Neural cell (in vitro differentiated cells): Measurements from ENCODE around the gene ZCCHC14. TPM values are rescaled to one million over a fixed set of nuclear protein-coding genes. Genes with fewer than 3 reads are reported as not detected.

ENCODE experiments used
- H2AFZ ChIP-seq: fragments of 200-600, 300-800 bp; sonication (generic), shearing (Covaris generic); 2 replicates; pipeline ENCODE4 v1.6.0; 2014; ENCODE audit warnings: low read depth, mild to moderate bottlenecking, antibody characterized with exemption, low read length, moderate library complexity
- H3F3A ChIP-seq: fragments of 200-600 bp; shearing (Covaris generic); 2 replicates; pipeline ENCODE4 v1.6.1; 2016; ENCODE audit warnings: mild to moderate bottlenecking, moderate library complexity, mixed read lengths, antibody characterized with exemption, low read length; ENCODE audit not compliant: insufficient read depth, poor library complexity, severe bottlenecking
- H3K27ac ChIP-seq: fragments of 200-600, 300-800 bp; sonication (generic), shearing (Covaris generic); 2 replicates; pipeline ENCODE4 v1.5.1; 2014; ENCODE audit warnings: mild to moderate bottlenecking, low read length, moderate library complexity
- H3K27me3 ChIP-seq: fragments of 300-800, 200-600 bp; sonication (generic), shearing (Covaris generic); 2 replicates; pipeline ENCODE4 v1.6.0; 2014; ENCODE audit warnings: mild to moderate bottlenecking, low read depth, low read length, moderate library complexity; ENCODE audit not compliant: insufficient read depth
- H3K36me3 ChIP-seq: fragments of 300-800, 200-600 bp; sonication (generic), shearing (Covaris generic); 2 replicates; pipeline ENCODE4 v1.5.1; 2014; ENCODE audit warnings: mild to moderate bottlenecking, antibody characterized with exemption, low read length, moderate library complexity; ENCODE audit not compliant: insufficient read depth
- H3K4me2 ChIP-seq: fragments of 300-800, 200-600 bp; sonication (generic), shearing (Covaris generic); 2 replicates; pipeline ENCODE4 v1.6.0; 2014; ENCODE audit warnings: mild to moderate bottlenecking, low read length
- H3K4me3 ChIP-seq: fragments of 300-800, 200-600 bp; sonication (generic), shearing (Covaris generic); 2 replicates; pipeline ENCODE4 v1.5.1; 2014; ENCODE audit warnings: mild to moderate bottlenecking, low read length, moderate library complexity
- H3K79me2 ChIP-seq: fragments of 200-600 bp; shearing (Covaris generic); replicated peaks from 2 replicates; pipeline ENCODE4 v1.6.0; 2014; ENCODE audit warnings: mild to moderate bottlenecking, low read length, moderate library complexity; ENCODE audit not compliant: insufficient read depth
- H3K9ac ChIP-seq: fragments of 300-800, 200-600 bp; sonication (generic), shearing (Covaris generic); 2 replicates; pipeline ENCODE4 v1.6.1; 2016; ENCODE audit warnings: mild to moderate bottlenecking, low read length, mixed read lengths
- H3K9me2 ChIP-seq: fragments of 200-600 bp; shearing (Covaris generic); 2 replicates; pipeline ENCODE4 v1.6.1; 2016; ENCODE audit warnings: mild to moderate bottlenecking, low read length, mixed read lengths; ENCODE audit not compliant: insufficient read depth
- H3K9me3 ChIP-seq: fragments of 200-600, 300-800 bp; sonication (generic), shearing (Covaris generic); 2 replicates; pipeline ENCODE4 v1.6.1; 2016; ENCODE audit warnings: mild to moderate bottlenecking, mixed run types, low read length, moderate library complexity, mixed read lengths
- H4K20me1 ChIP-seq: fragments of 200-600 bp; shearing (Covaris generic); 2 replicates; pipeline ENCODE4 v1.6.1; 2016; ENCODE audit warnings: mild to moderate bottlenecking, mixed run types; ENCODE audit not compliant: insufficient read depth
- EP300 ChIP-seq: fragments of 450-650 bp; conservative IDR thresholded peaks from 2 replicates; pipeline ENCODE4 v1.6.1; 2014; ENCODE audit warnings: antibody characterized with exemption, mild to moderate bottlenecking, moderate library complexity; ENCODE audit not compliant: poor library complexity, severe bottlenecking
- EZH2 ChIP-seq: fragments of 200-600, 300-800 bp; shearing (Covaris generic), sonication (generic); IDR thresholded peaks from 2 replicates; pipeline ENCODE4 v1.6.1; 2014; ENCODE audit warnings: antibody characterized with exemption, low read length, borderline replicate concordance, mild to moderate bottlenecking; ENCODE audit not compliant: insufficient read depth, poor library complexity, severe bottlenecking
- MXI1 ChIP-seq: fragments of 450-650 bp; conservative IDR thresholded peaks from 2 replicates; pipeline ENCODE4 v1.6.1; 2014; ENCODE audit warnings: antibody characterized with exemption, mild to moderate bottlenecking; ENCODE audit not compliant: poor library complexity, severe bottlenecking
- POLR2AphosphoS5 ChIP-seq: IDR thresholded peaks from 2 replicates; pipeline ENCODE4 v1.6.1; 2012
- RAD21 ChIP-seq: fragments of 450-650 bp; conservative IDR thresholded peaks from 2 replicates; pipeline ENCODE4 v1.6.1; 2014; ENCODE audit warnings: antibody characterized with exemption, mild to moderate bottlenecking, moderate library complexity
- SMC3 ChIP-seq: fragments of 450-650 bp; conservative IDR thresholded peaks from 2 replicates; pipeline ENCODE4 v1.6.1; 2014; ENCODE audit warnings: antibody characterized with exemption, mild to moderate bottlenecking, moderate library complexity; ENCODE audit not compliant: poor library complexity
- TAF1 ChIP-seq: IDR thresholded peaks from 2 replicates; pipeline ENCODE4 v1.6.1; 2012; ENCODE audit warnings: low read depth
- polyA plus RNA-seq: library from polyadenylated mRNA; depleted of rRNA; stranded (reverse); fragments of >200 nt; gene quantifications from 2 replicates; pipeline ENCODE4 v1.2.3, GENCODE V29; 2014
- TF ChIP-seq, protein P1 (sequence below): fragments of 450-650 bp; IDR thresholded peaks from 2 replicates; pipeline ENCODE4 v1.5.1; 2014; ENCODE audit warnings: antibody characterized with exemption, mild to moderate bottlenecking, moderate library complexity; ENCODE audit not compliant: poor library complexity, severe bottlenecking
- TF ChIP-seq, protein P2 (sequence below): IDR thresholded peaks from 2 replicates; pipeline ENCODE4 v1.6.1; 2012; ENCODE audit warnings: borderline replicate concordance

The ZCCHC14 gene
- polyA plus RNA-seq, 1 donor from 2014 or later, result 22.1 TPM

DNA sequence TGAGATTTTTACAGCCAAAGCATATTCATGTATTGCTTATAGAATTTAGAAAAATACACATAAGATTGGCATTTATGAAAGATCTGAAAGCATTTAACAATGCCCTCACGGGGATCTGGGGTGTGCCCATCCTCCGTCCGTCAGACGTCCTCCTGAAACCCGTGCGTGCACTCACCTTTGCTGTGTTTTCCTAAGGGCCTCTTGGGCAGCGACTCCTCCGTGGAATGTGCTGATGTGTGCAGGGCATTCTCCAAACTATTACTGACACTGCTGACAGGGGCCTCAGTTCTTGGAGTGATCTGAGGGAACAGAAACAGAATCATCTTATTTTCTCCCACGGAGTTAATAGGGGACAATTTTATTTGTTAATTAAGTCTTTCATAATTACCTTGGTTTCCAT is 33.0 kb downstream of the ZCCHC14 start:
- no peaks in the 10 kb centered on the region for H3F3A ChIP-seq
- H3K9ac ChIP-seq, result no peak overlapping the region
- H3K79me2 ChIP-seq, result peaks cover 16% of the 10 kb centered on the region
- H3K4me2 ChIP-seq, result no peak overlapping the region
- no peak overlapping the region for H2AFZ ChIP-seq
- TF ChIP-seq MXI1 (no peak), EZH2 (no peak), RAD21 (no peak), EP300 (no peak), TAF1 (no peak), POLR2AphosphoS5 (no peak), SMC3 (no peak)
- TF ChIP-seq, protein P1, sequence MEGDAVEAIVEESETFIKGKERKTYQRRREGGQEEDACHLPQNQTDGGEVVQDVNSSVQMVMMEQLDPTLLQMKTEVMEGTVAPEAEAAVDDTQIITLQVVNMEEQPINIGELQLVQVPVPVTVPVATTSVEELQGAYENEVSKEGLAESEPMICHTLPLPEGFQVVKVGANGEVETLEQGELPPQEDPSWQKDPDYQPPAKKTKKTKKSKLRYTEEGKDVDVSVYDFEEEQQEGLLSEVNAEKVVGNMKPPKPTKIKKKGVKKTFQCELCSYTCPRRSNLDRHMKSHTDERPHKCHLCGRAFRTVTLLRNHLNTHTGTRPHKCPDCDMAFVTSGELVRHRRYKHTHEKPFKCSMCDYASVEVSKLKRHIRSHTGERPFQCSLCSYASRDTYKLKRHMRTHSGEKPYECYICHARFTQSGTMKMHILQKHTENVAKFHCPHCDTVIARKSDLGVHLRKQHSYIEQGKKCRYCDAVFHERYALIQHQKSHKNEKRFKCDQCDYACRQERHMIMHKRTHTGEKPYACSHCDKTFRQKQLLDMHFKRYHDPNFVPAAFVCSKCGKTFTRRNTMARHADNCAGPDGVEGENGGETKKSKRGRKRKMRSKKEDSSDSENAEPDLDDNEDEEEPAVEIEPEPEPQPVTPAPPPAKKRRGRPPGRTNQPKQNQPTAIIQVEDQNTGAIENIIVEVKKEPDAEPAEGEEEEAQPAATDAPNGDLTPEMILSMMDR, result no peak
- TF ChIP-seq, protein P2, sequence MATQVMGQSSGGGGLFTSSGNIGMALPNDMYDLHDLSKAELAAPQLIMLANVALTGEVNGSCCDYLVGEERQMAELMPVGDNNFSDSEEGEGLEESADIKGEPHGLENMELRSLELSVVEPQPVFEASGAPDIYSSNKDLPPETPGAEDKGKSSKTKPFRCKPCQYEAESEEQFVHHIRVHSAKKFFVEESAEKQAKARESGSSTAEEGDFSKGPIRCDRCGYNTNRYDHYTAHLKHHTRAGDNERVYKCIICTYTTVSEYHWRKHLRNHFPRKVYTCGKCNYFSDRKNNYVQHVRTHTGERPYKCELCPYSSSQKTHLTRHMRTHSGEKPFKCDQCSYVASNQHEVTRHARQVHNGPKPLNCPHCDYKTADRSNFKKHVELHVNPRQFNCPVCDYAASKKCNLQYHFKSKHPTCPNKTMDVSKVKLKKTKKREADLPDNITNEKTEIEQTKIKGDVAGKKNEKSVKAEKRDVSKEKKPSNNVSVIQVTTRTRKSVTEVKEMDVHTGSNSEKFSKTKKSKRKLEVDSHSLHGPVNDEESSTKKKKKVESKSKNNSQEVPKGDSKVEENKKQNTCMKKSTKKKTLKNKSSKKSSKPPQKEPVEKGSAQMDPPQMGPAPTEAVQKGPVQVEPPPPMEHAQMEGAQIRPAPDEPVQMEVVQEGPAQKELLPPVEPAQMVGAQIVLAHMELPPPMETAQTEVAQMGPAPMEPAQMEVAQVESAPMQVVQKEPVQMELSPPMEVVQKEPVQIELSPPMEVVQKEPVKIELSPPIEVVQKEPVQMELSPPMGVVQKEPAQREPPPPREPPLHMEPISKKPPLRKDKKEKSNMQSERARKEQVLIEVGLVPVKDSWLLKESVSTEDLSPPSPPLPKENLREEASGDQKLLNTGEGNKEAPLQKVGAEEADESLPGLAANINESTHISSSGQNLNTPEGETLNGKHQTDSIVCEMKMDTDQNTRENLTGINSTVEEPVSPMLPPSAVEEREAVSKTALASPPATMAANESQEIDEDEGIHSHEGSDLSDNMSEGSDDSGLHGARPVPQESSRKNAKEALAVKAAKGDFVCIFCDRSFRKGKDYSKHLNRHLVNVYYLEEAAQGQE, result no peak
- H3K4me3 ChIP-seq, result no peak overlapping the region
- no peaks in the 10 kb centered on the region for H3K9me3 ChIP-seq
- peaks cover 9% of the 10 kb centered on the region for H4K20me1 ChIP-seq
- no peaks in the 10 kb centered on the region for H3K9me2 ChIP-seq
- no peaks in the 10 kb centered on the region for H3K27me3 ChIP-seq
- no peaks in the 10 kb centered on the region for H3K36me3 ChIP-seq
- no peak overlapping the region for H3K27ac ChIP-seq

DNA sequence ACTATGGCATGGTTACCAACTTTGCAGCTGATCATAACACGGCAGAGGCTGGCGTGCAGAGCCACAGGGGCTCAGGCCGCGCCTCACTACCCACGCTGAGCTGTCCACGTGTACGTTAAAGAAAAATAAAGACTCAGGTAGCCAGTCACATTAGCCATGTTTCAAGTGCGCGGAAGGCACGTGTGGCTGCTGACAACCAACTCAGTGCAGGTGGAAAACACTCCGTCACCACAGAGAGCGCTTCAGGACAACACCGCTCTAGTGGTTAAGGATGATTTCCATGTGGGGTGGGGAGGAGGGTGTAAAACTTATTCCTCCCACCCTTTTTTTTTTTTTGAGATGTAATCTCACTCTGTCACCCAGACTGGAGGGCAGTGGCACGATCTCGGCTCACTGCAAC is 33.8 kb downstream of the ZCCHC14 start:
- Histone ChIP-seq H3K9me3 (no peaks in the 10 kb centered on the region), H3K36me3 (no peaks in the 10 kb centered on the region), H3K27me3 (no peaks in the 10 kb centered on the region), H3K9ac (no peak overlapping the region), H2AFZ (no peak overlapping the region), H4K20me1 (peaks cover 9% of the 10 kb centered on the region), H3K27ac (no peak overlapping the region), H3K4me2 (no peak overlapping the region), H3K4me3 (no peak overlapping the region), H3K79me2 (peaks cover 16% of the 10 kb centered on the region), H3K9me2 (no peaks in the 10 kb centered on the region), H3F3A (no peaks in the 10 kb centered on the region)
- TF ChIP-seq EP300 (no peak), MXI1 (no peak), POLR2AphosphoS5 (no peak), TAF1 (no peak), RAD21 (no peak), SMC3 (no peak), EZH2 (no peak)
- TF ChIP-seq, protein P1, result no peak
- TF ChIP-seq, protein P2, result no peak
